NB4 (cell line): ENCODE measurements around the gene ATXN1.

ENCODE experiments used
- DNase-seq: peaks from one replicate; pipeline ENCODE4 v3.0.0; 2010; ENCODE audit warnings: low read depth
- H3K4me3 ChIP-seq: one replicate; pipeline ENCODE4 v1.5.1; 2011; ENCODE audit warnings: mild to moderate bottlenecking, low read depth, low read length, moderate library complexity
- CTCF ChIP-seq: IDR thresholded peaks from one replicate; pipeline ENCODE4 v1.5.1; 2012; ENCODE audit warnings: low read depth, low read length
- MAX ChIP-seq: IDR thresholded peaks from 2 replicates; pipeline ENCODE4 v1.6.1; 2011; ENCODE audit warnings: low read depth, low read length
- MYC ChIP-seq: IDR thresholded peaks from 2 replicates; pipeline ENCODE4 v1.6.1; 2011; ENCODE audit warnings: low read depth, low read length
- POLR2A ChIP-seq: IDR thresholded peaks from 2 replicates; pipeline ENCODE4 v1.6.1; 2011; ENCODE audit warnings: mild to moderate bottlenecking; ENCODE audit not compliant: insufficient read length; ENCODE audit errors: extremely low read depth

The ATXN1 gene

GRCh38 chr6:16425881-16426615 lies 335.2 kb downstream of the ATXN1 start:
- H3K4me3 ChIP-seq: no peak overlapping the region
- no peak for DNase-seq
- TF ChIP-seq MYC (no peak), POLR2A (no peak), CTCF (no peak), MAX (no peak)

- no peak for DNase-seq
- no peak overlapping the region for H3K4me3 ChIP-seq
Observed at GRCh38 chr6:16421462-16421960, 339.7 kb downstream of the ATXN1 start.

DNA sequence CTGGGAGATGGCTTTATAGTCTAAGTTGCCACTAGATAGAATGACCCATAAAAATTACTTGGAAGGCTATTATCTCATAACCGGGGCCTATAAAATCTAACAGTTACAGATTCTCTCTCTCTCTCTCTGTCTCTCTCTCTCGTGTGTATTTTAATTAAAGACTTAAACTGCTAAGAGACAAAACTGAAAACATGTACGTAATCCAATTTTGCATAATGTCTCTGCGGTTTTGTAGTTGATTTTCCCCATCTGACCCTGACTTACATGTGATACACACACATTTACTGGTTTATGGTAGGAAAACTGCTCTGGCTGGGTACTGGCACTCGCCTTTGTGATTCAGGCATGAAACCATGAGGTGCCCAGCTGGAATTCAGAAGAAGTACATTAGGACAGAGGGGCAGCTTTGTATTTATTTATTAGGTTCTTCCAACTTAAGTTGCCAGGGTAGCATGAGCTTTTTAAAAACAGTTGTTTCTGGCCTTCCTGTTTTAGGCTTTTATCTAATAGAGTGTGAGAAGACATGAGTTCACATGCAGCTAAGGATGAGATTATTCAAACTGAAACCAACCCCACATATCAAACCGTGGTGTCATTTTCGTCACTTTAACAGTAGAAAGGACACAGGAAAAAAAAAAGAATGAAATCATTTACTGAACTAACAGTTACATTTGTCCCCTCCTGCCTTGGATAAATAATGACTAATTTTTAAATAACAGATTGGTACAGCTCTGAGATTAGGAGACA lies 340.4 kb downstream of the ATXN1 start:
- peak; percentile 22 for DNase-seq
- TF ChIP-seq POLR2A (no peak), MAX (no peak)
- no peak overlapping the region for H3K4me3 ChIP-seq

More at GRCh38 chr6:16421462-16421960, 339.7 kb downstream of the ATXN1 start:
- TF ChIP-seq MAX: no peak
- no peak for TF ChIP-seq POLR2A

DNA sequence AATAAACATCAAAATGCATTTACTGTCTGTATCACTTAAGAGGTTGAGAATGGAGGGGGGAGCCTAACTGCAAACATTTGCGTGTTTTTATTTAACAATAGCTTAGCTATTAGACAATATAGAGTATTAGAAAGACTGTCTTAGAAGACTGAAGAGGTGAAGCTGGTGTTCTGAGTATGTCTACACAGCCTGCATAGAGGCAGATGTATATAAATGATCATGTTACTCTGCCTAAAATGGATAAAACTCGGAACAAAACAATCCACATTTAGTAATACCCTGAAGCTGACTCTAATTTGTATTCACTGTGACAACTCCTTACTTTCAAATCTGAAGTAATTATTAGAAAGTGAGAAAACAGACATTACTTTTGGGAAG lies 340.9 kb downstream of the ATXN1 start:
- TF ChIP-seq MAX: no peak
- no peak for TF ChIP-seq CTCF
- TF ChIP-seq POLR2A: no peak
- TF ChIP-seq MYC: no peak
- H3K4me3 ChIP-seq: no peak overlapping the region

DNA sequence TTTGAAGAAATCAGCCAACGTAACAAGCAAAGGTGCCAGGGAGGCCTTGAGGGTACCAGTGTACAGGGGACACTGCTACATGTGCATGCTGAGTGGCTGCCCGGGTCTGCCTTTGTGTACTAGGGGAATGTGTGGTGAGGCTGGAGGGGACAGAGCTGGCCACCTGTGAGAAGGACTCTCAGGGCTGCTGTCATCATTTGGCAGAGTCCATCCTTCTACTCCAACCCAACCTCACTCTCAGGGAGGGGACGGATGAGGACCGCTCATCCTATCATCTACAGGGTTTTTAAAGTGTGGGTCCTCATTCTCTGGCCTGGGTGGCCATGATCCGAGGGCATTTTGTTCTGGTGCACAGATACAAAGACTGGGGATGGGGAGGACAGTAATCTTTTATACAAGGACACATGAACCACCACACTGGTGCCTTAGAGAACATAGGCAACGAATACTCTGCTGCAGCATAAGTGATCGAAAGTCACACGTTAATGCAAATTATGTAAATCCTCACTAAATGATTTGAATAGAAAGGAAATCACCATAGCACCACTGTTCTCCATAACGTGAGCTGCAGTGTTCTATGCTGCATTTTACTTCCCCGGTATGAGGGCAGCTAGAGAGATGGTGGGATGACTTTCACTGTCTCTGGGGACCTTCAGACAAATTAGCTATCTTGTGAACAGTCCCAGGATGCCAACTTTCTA lies 341.5 kb downstream of the ATXN1 start:
- no peak overlapping the region for H3K4me3 ChIP-seq
- TF ChIP-seq MAX: no peak
- no peak for TF ChIP-seq MYC
- TF ChIP-seq CTCF: no peak
- TF ChIP-seq POLR2A: no peak
- DNase-seq: no peak

More for the DNA sequence above, 340.9 kb downstream of the ATXN1 start:
- no peak for DNase-seq

DNA sequence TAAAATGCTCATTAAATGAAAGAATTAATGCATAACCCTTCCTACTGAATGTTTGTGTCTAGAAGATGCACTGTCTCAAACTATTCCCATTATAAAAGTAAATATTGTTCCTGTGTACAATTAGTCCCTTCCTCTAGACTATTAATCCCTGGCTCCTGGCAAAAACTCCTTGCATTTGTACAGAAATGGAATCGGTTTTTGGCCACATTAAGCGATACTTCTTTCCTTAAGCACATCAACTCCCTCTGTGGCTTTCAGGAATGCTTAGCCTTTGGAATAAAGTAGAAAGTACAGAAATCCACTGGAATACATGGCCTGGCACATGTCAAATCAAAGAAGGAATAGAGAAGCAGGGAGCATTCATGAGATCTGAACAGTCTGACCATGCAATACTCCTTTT lies 343.1 kb downstream of the ATXN1 start:
- DNase-seq: no peak
- no peak overlapping the region for H3K4me3 ChIP-seq
- no peak for TF ChIP-seq MYC
- no peak for TF ChIP-seq CTCF
- TF ChIP-seq POLR2A: no peak
- TF ChIP-seq MAX: no peak
